Peyer's patch (tissue), 4 donors: ENCODE data around the gene TTC1. TPM values are rescaled to one million over a fixed set of nuclear protein-coding genes. Genes with fewer than 3 reads are reported as not detected.

Experiments
- DNase-seq, 3 donors: peaks; one replicate each; pipeline ENCODE4 v3.0.0-alpha.2; 2017 to 2019
- H3K27ac ChIP-seq, 4 donors: fragments of 200-600 bp; sonication (generic); one replicate each; pipeline ENCODE4 v1.5.1; 2016 to 2019
- H3K27me3 ChIP-seq, 2 donors: fragments of 200-600 bp; sonication (generic); one replicate each; pipeline ENCODE4 v1.5.1; 2019
- H3K36me3 ChIP-seq, 3 donors: fragments of 200-600 bp; sonication (generic); one replicate each; pipeline ENCODE4 v1.5.1; 2016 to 2019
- H3K4me1 ChIP-seq, 4 donors: fragments of 200-600 bp; sonication (generic); one replicate each; pipeline ENCODE4 v1.5.1; 2016 to 2019
- H3K4me3 ChIP-seq, 4 donors: fragments of 200-600 bp; sonication (generic); 1 replicate in 3 of 4; 2 replicates in 1 of 4; pipeline ENCODE4 v1.5.1; 2016 to 2019; ENCODE audit warnings: mild to moderate bottlenecking in 1 of 4
- H3K9me3 ChIP-seq, 4 donors: fragments of 200-600 bp; sonication (generic); one replicate each; pipeline ENCODE4 v1.5.1; 2016 to 2019; ENCODE audit warnings: mild to moderate bottlenecking in 1 of 4
- POLR2A ChIP-seq, 2 donors: fragments of 450-650 bp; IDR thresholded peaks; one replicate each; pipeline ENCODE4 v1.5.1; 2017; ENCODE audit warnings: antibody characterized with exemption in 2 of 2, mild to moderate bottlenecking in 2 of 2, moderate library complexity in 2 of 2
- total RNA-seq, 4 donors: library from RNA; depleted of rRNA; stranded (reverse); fragments of >200 nt; gene quantifications; one replicate each; pipeline ENCODE4 v1.1.0, GENCODE V29; 2016
- TF ChIP-seq, protein P1 (sequence below), 6 experiments: fragments of 450-650 bp in 4 of 6; fragments of 200-600 bp in 2 of 6; sonication (generic) in 1 of 6; IDR thresholded peaks; one replicate each; pipeline ENCODE4 v1.5.1; 2017 to 2019; ENCODE audit warnings: antibody characterized with exemption in 6 of 6, mild to moderate bottlenecking in 3 of 6, moderate library complexity in 1 of 6

TTC1 gene
- total RNA-seq, 4 donors from 2014 or later: 11.6 to 85.0 (median 26.4) TPM

DNA sequence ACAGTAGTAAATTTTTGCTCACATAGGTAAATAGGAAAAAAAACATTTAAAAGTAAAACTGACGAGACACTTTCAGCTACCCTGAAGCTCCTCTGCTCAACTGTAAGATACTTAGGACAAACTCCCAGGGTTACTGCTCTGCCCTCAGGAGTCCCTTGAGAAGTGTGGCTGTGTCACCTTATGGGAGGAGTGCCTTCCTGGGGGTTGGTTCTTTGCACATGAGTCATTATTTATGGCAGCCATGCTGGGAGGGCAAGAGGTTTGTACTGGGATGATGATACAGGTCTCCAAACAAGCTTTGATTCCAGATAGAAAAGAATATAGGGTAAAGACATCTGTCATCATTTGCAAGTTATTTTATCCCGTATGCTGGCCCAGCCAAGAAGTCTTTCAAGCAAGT, 45.9 kb downstream of the TTC1 start:
- peaks cover 0 to 78% (median 0%) of the 10 kb centered on the region in 3 donors for H3K36me3 ChIP-seq
- TF ChIP-seq POLR2A (IDR thresholded peaks at IDR 0.05): no peak
- TF ChIP-seq, protein P1, sequence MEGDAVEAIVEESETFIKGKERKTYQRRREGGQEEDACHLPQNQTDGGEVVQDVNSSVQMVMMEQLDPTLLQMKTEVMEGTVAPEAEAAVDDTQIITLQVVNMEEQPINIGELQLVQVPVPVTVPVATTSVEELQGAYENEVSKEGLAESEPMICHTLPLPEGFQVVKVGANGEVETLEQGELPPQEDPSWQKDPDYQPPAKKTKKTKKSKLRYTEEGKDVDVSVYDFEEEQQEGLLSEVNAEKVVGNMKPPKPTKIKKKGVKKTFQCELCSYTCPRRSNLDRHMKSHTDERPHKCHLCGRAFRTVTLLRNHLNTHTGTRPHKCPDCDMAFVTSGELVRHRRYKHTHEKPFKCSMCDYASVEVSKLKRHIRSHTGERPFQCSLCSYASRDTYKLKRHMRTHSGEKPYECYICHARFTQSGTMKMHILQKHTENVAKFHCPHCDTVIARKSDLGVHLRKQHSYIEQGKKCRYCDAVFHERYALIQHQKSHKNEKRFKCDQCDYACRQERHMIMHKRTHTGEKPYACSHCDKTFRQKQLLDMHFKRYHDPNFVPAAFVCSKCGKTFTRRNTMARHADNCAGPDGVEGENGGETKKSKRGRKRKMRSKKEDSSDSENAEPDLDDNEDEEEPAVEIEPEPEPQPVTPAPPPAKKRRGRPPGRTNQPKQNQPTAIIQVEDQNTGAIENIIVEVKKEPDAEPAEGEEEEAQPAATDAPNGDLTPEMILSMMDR (IDR thresholded peaks at IDR 0.05): no peak
- no peaks in the 10 kb centered on the region for H3K4me1 ChIP-seq
- peak overlapping the region in 1 of 4 donors; percentile 34 for H3K27ac ChIP-seq
- H3K9me3 ChIP-seq: no peaks in the 10 kb centered on the region
- no peak overlapping the region for H3K4me3 ChIP-seq
- H3K27me3 ChIP-seq: no peaks in the 10 kb centered on the region
- DNase-seq: peak in 1 of 3 donors; percentile 77

DNA sequence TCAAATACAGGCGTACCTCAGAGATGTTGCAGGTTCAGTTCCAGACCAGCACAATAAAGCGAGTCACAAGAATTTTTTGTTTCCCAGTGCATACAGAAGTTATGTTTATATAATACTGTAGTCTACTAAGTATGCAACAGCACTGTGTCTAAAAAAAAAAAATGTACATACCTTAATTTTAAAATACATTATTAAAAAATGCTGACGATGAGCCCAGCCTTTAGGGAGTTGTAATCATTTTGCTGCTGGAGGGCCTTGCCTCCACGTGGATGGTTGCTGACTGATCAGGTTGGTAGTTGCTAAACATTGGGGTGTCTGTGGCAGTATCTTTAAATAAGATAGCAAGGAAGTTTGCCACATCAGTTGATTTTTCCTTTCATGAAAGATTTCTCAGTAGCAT, 48.3 kb downstream of the TTC1 start:
- no peak overlapping the region for H3K4me3 ChIP-seq
- H3K9me3 ChIP-seq: no peaks in the 10 kb centered on the region
- H3K27ac ChIP-seq: no peak overlapping the region
- H3K4me1 ChIP-seq: no peaks in the 10 kb centered on the region
- peaks cover 0 to 68% (median 0%) of the 10 kb centered on the region in 3 donors for H3K36me3 ChIP-seq
- H3K27me3 ChIP-seq: no peaks in the 10 kb centered on the region
- no peak for TF ChIP-seq POLR2A (IDR thresholded peaks at IDR 0.05)
- TF ChIP-seq, protein P1 (IDR thresholded peaks at IDR 0.05): no peak
- DNase-seq: no peak

DNA sequence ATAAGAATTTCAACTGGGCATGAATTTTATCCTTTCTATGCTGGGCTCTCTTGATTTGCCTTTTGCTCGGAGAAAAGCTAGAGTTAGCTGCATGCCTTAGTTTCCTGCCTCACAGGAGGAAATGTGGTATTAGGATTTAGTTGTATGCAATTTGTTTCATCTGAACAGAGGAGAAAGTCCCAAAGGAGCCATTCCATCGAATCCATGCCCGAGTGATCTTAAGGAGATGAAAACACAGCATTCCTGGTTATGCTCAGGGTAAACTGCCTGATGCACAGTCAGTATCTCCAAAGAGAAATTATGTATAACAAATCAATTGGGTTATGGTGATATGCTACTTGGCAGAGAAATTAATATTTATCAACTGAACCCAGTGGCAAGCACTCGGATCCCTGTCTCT, 51.1 kb downstream of the TTC1 start:
- Histone ChIP-seq H3K27ac (no peak overlapping the region), H3K36me3 (peaks cover 0 to 51% (median 0%) of the 10 kb centered on the region in 3 donors), H3K4me3 (no peak overlapping the region), H3K4me1 (no peaks in the 10 kb centered on the region), H3K27me3 (no peaks in the 10 kb centered on the region), H3K9me3 (no peaks in the 10 kb centered on the region)
- DNase-seq: no peak
- TF ChIP-seq, protein P1 (IDR thresholded peaks at IDR 0.05): no peak
- no peak for TF ChIP-seq POLR2A (IDR thresholded peaks at IDR 0.05)

DNA sequence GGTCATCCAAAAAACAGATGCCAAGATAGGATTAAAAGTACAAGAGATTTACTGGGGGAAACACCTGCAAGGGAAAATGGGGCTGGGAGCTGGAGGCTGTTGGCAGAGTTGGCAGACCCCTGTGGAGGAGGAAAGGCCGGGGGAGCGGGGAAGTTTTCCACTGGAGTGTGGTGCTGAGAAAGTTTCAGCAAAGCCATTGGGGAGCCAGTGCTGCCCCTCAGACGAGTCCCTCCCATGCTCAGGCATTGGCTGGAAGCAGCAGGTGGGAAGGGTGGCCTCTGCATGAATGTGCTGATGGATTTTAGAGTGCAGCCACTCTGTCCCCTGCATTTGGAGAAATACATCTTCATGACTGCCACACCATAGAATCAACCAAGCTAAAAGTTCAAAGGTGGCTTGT, 52.8 kb downstream of the TTC1 start:
- Histone ChIP-seq H3K9me3 (no peaks in the 10 kb centered on the region), H3K4me1 (no peaks in the 10 kb centered on the region), H3K4me3 (no peak overlapping the region), H3K27me3 (no peaks in the 10 kb centered on the region), H3K36me3 (peaks cover 0 to 39% (median 0%) of the 10 kb centered on the region in 3 donors), H3K27ac (no peak overlapping the region)
- no peak for DNase-seq
- TF ChIP-seq POLR2A (IDR thresholded peaks at IDR 0.05): no peak
- TF ChIP-seq, protein P1 (IDR thresholded peaks at IDR 0.05): no peak

DNA sequence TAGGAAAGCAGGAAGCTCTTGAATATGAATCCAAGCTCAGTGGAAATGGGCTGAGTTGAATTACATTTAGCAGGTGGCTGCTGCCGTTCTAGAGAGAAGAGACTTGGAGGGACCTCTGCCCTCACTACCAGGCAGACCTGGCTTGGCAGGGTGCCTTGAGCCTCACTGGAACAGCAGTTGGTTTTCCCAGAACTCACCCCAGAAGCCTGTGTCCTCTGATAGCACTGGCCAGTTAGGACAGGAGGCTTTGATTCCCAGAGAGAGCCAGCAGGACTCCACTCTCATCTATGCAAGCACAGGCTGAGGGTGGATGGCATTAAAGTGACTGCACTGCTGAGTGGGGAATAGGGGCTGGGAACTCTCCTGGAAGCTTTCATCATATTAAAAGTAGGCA, 55.5 kb downstream of the TTC1 start:
- DNase-seq: peak in 2 of 3 donors; percentile 66
- H3K27me3 ChIP-seq: no peaks in the 10 kb centered on the region
- H3K9me3 ChIP-seq: no peaks in the 10 kb centered on the region
- H3K36me3 ChIP-seq: peaks cover 0 to 19% (median 0%) of the 10 kb centered on the region in 3 donors
- no peak overlapping the region for H3K4me3 ChIP-seq
- H3K27ac ChIP-seq: peak overlapping the region in 3 of 4 donors; percentile 45 to 78 (median 64)
- no peaks in the 10 kb centered on the region for H3K4me1 ChIP-seq
- TF ChIP-seq, protein P1 (IDR thresholded peaks at IDR 0.05): no peak
- no peak for TF ChIP-seq POLR2A (IDR thresholded peaks at IDR 0.05)
